Subcutaneous abdominal adipose tissue (tissue), 5 donors: Measurements from ENCODE around the gene SPDYC.

Experiments used
- H3K27ac ChIP-seq: one replicate; pipeline ENCODE4 v1.7.0; 2013; ENCODE audit warnings: low read depth, mild to moderate bottlenecking, inconsistent platforms, low read length, moderate library complexity
- H3K27me3 ChIP-seq, 5 donors: one replicate each; pipeline ENCODE4 v1.7.0; 2013; ENCODE audit warnings: low read length in 5 of 5, inconsistent platforms in 1 of 5; ENCODE audit not compliant: control insufficient read depth in 5 of 5, insufficient read depth in 4 of 5
- H3K36me3 ChIP-seq, 5 donors: one replicate each; pipeline ENCODE4 v1.7.0; 2013; ENCODE audit warnings: low read length in 5 of 5; ENCODE audit not compliant: control insufficient read depth in 5 of 5, insufficient read depth in 5 of 5
- H3K4me1 ChIP-seq, 5 donors: one replicate each; pipeline ENCODE4 v1.7.0; 2013; ENCODE audit warnings: low read length in 5 of 5, mild to moderate bottlenecking in 3 of 5, moderate library complexity in 1 of 5; ENCODE audit not compliant: control insufficient read depth in 5 of 5, insufficient read depth in 5 of 5
- H3K4me3 ChIP-seq, 5 donors: one replicate each; pipeline ENCODE4 v1.7.0; 2013; ENCODE audit warnings: low read length in 5 of 5, low read depth in 1 of 5
- H3K9ac ChIP-seq, 5 donors: one replicate each; pipeline ENCODE4 v1.7.0; 2013; ENCODE audit warnings: low read length in 5 of 5, mild to moderate bottlenecking in 4 of 5, moderate library complexity in 3 of 5
- H3K9me3 ChIP-seq, 5 donors: one replicate each; pipeline ENCODE4 v1.7.0; 2013; ENCODE audit warnings: low read length in 5 of 5; ENCODE audit not compliant: control insufficient read depth in 5 of 5
- donor health status: healthy.
- donor health status: healthy.
- donor health status: healthy.
- donor health status: healthy.
- donor health status: healthy.

Gene SPDYC

GRCh38 chr11:65128182-65129145 is 41.6 kb upstream of the SPDYC start:
- Histone ChIP-seq H3K36me3 (peaks cover 4 to 90% (median 86%) of the 10 kb centered on the region in 5 donors), H3K27ac (no peak overlapping the region), H3K4me3 (no peak overlapping the region)

GRCh38 chr11:65129649-65130441 is 40.2 kb upstream of the SPDYC start:
- H3K27ac ChIP-seq = no peak overlapping the region
- H3K4me3 ChIP-seq = no peak overlapping the region
- peaks cover 6 to 27% (median 23%) of the 10 kb centered on the region in 5 donors for H3K4me1 ChIP-seq
- no peak overlapping the region for H3K9ac ChIP-seq
- no peaks in the 10 kb centered on the region for H3K9me3 ChIP-seq
- no peaks in the 10 kb centered on the region for H3K27me3 ChIP-seq
- peaks cover 4 to 82% (median 81%) of the 10 kb centered on the region in 5 donors for H3K36me3 ChIP-seq

More at GRCh38 chr11:65128182-65129145, 41.6 kb upstream of the SPDYC start:
- Histone ChIP-seq H3K9me3 (no peaks in the 10 kb centered on the region), H3K27me3 (no peaks in the 10 kb centered on the region), H3K4me1 (peaks cover 6 to 20% (median 17%) of the 10 kb centered on the region in 5 donors), H3K9ac (no peak overlapping the region)

- Histone ChIP-seq H3K4me1 (peaks cover 9 to 35% (median 32%) of the 10 kb centered on the region in 5 donors), H3K9me3 (no peaks in the 10 kb centered on the region), H3K36me3 (peaks cover 4 to 73% (median 72%) of the 10 kb centered on the region in 5 donors), H3K9ac (no peak overlapping the region), H3K27me3 (no peaks in the 10 kb centered on the region), H3K27ac (no peak overlapping the region), H3K4me3 (no peak overlapping the region)
Observed at GRCh38 chr11:65130631-65131416, 39.2 kb upstream of the SPDYC start.

GRCh38 chr11:65131417-65131776 is 38.6 kb upstream of the SPDYC start:
- H3K4me3 ChIP-seq = no peak overlapping the region
- no peak overlapping the region for H3K27ac ChIP-seq
- no peak overlapping the region for H3K9ac ChIP-seq
- no peaks in the 10 kb centered on the region for H3K9me3 ChIP-seq
- peaks cover 4 to 67% (median 66%) of the 10 kb centered on the region in 5 donors for H3K36me3 ChIP-seq
- no peaks in the 10 kb centered on the region for H3K27me3 ChIP-seq
- H3K4me1 ChIP-seq = peaks cover 9 to 35% (median 33%) of the 10 kb centered on the region in 5 donors

GRCh38 chr11:65131895-65132237 is 38.2 kb upstream of the SPDYC start:
- Histone ChIP-seq H3K27ac (peak overlapping the region; percentile 99), H3K9ac (no peak overlapping the region), H3K27me3 (no peaks in the 10 kb centered on the region), H3K4me3 (no peak overlapping the region), H3K9me3 (no peaks in the 10 kb centered on the region), H3K4me1 (peaks cover 9 to 34% (median 32%) of the 10 kb centered on the region in 5 donors), H3K36me3 (peaks cover 4 to 62% (median 61%) of the 10 kb centered on the region in 5 donors)

- peak overlapping the region; percentile 99 for H3K27ac ChIP-seq
- H3K4me1 ChIP-seq = peaks cover 9 to 34% (median 31%) of the 10 kb centered on the region in 5 donors
- peak overlapping the region in 4 of 5 donors; percentile 17 to 98 (median 97) for H3K9ac ChIP-seq
- H3K9me3 ChIP-seq = no peaks in the 10 kb centered on the region
- no peaks in the 10 kb centered on the region for H3K27me3 ChIP-seq
- H3K4me3 ChIP-seq = peak overlapping the region in 3 of 5 donors; percentile 93 to 95 (median 95)
- peaks cover 4 to 57% (median 57%) of the 10 kb centered on the region in 5 donors for H3K36me3 ChIP-seq
Observed at GRCh38 chr11:65132238-65132987, 37.6 kb upstream of the SPDYC start.

GRCh38 chr11:65132988-65133700 is 36.9 kb upstream of the SPDYC start:
- Histone ChIP-seq H3K4me3 (peak overlapping the region; percentile 93 to 95 (median 94)), H3K4me1 (peaks cover 9 to 34% (median 31%) of the 10 kb centered on the region in 5 donors), H3K27ac (peak overlapping the region; percentile 99), H3K36me3 (peaks cover 4 to 50% (median 49%) of the 10 kb centered on the region in 5 donors), H3K9ac (peak overlapping the region; percentile 75 to 98 (median 97)), H3K9me3 (no peaks in the 10 kb centered on the region), H3K27me3 (no peaks in the 10 kb centered on the region)

GRCh38 chr11:65133724-65134123 is 36.3 kb upstream of the SPDYC start:
- H3K4me3 ChIP-seq = peak overlapping the region; percentile 93 to 95 (median 94)
- H3K36me3 ChIP-seq = peaks cover 4 to 44% (median 43%) of the 10 kb centered on the region in 5 donors
- no peaks in the 10 kb centered on the region for H3K9me3 ChIP-seq
- H3K27ac ChIP-seq = peak overlapping the region; percentile 99
- H3K9ac ChIP-seq = peak overlapping the region; percentile 75 to 98 (median 97)
- H3K4me1 ChIP-seq = peaks cover 9 to 34% (median 31%) of the 10 kb centered on the region in 5 donors
- H3K27me3 ChIP-seq = no peaks in the 10 kb centered on the region
